ENCODE measurements around the gene ARID1B.

DNA sequence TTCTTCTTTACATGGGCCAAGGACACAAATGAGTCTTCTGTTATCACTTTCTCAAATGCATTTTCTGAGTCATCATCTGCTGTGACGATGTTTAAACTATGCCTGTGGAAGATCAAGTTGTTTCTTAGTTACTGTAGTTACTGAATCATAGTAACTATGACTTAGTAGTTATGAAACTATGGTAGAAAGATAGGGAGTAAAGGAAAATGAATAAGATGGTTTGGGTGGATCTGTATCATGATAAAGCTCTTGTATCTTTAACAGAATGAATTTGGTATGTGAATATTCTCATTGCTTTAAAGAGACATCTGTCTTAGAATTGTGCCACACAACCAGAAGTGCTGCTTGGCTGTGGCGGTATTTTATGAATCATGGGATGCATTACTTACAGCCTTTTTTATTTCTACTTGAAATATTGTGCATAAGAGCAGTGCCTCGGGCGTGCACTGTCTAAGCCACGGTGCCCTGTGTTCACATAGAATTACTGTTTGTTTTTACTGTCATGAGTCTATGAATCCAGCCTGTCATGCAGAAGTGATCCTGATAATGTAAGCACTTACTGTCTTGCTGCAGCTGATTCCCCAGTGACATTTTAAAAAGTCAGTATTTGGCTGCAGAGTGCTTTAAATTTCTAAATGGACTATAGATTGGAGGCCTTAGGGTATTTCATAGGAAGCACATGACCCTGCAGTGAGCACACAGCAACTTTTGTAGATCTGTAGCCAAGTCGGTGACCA, 330.9 kb downstream of the ARID1B start:
- TF ChIP-seq, protein P1, sequence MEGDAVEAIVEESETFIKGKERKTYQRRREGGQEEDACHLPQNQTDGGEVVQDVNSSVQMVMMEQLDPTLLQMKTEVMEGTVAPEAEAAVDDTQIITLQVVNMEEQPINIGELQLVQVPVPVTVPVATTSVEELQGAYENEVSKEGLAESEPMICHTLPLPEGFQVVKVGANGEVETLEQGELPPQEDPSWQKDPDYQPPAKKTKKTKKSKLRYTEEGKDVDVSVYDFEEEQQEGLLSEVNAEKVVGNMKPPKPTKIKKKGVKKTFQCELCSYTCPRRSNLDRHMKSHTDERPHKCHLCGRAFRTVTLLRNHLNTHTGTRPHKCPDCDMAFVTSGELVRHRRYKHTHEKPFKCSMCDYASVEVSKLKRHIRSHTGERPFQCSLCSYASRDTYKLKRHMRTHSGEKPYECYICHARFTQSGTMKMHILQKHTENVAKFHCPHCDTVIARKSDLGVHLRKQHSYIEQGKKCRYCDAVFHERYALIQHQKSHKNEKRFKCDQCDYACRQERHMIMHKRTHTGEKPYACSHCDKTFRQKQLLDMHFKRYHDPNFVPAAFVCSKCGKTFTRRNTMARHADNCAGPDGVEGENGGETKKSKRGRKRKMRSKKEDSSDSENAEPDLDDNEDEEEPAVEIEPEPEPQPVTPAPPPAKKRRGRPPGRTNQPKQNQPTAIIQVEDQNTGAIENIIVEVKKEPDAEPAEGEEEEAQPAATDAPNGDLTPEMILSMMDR (IDR thresholded peaks at IDR 0.05; ENCODE audit: low read length), result no peak
- TF ChIP-seq EZH2phosphoT487 (IDR thresholded peaks at IDR 0.05; ENCODE audit: low read length), result no peak
- TF ChIP-seq EZH2 (optimal IDR thresholded peaks at IDR 0.05; ENCODE audit: low read depth, low read length), result no peak

Measured in MM.1S (cell line).